LoVo (cell line): ENCODE data around the gene ST6GALNAC5.
"Not testable (repeated sequence)": the region's sequence is repeated elsewhere in the genome, so short reads cannot be mapped to it uniquely, and the experiment has no call there.

ENCODE experiments used
- DNase-seq: peaks from one replicate; pipeline ENCODE4 v3.0.0-alpha.2; 2016; ENCODE audit warnings: low spot score

The ST6GALNAC5 gene

DNA sequence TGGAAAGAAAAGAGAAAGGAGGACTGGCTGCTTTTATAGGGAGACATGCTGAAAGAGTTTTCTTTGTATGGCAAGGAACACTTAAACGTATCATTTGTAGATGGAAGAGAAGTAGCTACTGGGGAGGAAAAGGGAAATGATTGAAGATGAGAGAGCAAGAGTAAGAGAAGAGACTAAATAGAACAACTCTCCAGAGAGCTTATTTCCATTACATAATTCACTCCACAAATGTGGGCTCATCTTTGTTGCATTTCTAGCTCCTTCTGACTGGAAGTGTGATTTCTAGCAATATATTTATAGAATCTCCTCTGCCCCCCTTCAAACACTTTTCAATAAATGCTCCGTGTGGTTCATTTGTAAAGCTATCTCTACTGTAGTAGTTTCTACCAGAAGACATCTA lies 71.0 kb downstream of the ST6GALNAC5 start:
- no peak for DNase-seq

DNA sequence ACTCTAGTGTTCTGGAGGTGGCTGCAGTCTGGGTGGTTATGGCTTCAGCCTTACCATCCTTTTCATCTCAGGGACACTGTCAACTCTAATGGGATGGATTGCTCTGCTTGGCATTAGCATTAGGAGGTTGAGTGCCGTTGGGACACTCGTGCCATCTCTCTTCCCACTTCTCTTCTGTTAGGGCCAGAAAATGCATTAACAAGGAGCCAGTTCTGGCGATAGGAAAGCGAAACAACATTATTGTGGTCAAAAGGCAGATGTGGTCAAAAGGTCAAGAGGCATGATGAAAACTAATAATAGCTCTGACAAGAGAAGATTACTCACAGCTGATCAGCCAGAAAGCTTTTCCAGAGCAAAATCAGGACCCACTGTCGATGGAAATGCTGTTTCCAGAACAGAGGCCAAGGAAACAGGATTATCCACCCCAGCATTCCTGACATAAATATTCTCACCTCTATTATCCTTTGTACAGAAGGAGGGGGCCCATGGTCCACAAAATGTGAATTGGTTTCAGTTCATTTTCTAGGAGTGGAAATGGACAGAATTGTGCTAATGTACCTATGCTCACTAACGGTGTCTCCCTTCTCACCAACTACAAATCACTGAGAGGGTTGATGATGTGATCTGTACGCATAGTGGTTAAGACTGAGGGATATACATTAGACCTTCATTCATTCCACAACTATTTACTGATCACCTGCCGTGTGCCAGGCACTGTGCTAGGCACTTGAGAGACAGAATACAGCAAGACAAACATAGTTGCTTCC lies 72.0 kb downstream of the ST6GALNAC5 start:
- DNase-seq = no peak

DNA sequence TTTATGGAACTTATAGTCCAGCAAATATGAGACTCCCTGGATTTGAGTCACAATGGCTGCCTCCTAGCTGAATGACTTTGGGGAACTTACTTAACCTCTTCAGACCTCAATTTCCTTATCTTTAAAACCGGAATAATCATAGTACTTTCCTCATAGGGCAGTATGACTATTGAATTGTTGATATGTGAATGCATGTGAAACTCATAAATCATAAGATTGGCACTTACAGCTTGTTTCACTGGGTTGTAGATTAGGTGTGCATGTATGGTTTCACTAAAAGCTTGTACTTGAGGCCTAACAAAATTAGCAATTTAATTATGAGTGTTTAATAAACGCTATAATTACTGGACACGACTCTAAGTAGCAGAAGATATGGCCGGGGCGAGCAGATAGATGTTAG lies 72.5 kb downstream of the ST6GALNAC5 start:
- DNase-seq = no peak

DNA sequence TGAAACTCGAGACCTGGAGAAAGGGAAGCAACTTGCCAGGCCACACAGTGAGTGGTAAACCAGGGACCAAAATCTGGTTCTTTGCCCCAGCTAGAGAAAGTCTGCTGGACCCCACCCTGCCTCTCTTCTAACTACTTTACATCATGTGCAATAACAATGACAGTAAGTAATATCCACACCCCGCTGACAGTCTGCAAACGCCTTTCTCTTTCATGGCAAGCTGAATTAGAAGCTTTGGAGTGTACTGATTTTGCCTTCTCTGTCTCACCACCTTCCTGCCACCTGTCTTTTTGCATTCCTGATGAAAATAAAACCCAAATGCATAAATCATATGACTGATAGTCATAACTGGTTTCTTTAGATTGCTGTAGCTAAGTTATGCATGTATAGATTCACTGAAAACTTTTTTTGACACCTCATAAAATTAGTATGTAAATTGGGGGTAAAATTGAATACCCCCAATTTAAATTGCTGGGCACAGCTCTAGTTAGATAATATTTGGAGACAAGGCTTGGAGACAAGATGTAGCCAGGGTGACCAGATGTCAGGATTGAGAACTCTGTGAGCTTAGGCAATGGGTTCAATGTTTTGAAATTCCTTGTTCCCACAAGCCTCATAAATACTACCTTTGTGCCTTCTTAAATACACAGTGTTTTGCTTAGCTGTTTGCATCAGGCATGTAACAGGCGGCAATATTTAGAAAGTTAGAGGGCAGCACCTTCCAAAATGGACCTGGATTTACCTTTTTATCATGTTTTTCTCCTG lies 73.5 kb downstream of the ST6GALNAC5 start:
- no peak for DNase-seq

DNA sequence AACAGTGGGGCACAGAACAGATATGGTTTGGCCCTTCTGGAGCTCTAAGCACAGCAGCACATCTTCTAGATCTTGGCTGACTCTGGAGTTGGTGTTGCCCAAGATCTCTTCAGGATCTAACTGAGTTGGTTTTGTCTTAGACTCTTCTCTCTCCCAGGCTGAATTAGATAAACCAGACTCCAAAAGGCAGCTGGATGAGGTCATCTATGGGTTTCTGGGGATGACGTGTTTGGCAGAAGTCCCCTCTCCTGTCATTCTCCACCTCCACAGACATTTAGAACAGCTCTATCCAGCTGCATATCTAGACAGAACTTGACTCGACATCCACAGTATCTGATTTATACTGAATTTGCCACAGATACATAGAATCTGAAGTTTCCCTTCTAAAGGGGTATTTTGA lies 75.3 kb downstream of the ST6GALNAC5 start:
- no peak for DNase-seq

DNA sequence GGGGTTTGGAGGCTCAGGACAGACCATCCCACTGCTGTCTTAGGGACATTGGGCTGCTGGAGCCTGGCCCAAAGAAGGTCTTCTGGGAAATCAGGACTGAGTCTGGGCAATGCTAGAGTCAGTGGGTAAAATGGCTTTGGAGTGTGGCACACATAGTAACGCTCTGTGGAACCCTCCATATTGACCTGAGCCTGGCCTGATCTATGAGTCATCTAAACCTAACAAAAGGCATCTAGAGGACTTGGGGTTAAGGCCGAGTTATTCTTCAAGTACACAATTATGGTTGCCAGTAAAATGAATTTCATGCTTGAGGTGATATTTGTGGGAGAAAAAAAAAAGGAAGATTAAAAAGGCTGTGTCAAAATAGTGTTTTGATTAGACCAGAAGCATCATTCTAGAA lies 77.7 kb downstream of the ST6GALNAC5 start:
- DNase-seq = no peak

DNA sequence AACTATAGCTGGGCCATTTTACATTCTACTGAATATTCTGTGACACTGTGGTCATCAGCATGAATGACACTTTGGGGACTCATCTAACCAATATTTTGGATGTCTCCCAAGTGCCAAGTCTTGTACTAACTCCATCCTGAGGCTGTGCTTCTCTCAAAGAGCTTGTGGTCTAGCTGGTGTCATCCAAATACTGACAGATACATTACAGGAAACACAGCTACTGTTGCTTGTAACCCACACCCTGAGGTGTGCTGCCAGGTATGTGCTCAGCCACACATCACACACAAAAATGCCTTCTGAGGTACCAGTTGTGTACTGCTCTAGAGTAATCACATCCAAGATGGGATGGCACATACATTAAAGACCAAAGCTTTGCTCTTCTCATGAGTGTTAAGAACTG lies 81.6 kb downstream of the ST6GALNAC5 start:
- no peak for DNase-seq

DNA sequence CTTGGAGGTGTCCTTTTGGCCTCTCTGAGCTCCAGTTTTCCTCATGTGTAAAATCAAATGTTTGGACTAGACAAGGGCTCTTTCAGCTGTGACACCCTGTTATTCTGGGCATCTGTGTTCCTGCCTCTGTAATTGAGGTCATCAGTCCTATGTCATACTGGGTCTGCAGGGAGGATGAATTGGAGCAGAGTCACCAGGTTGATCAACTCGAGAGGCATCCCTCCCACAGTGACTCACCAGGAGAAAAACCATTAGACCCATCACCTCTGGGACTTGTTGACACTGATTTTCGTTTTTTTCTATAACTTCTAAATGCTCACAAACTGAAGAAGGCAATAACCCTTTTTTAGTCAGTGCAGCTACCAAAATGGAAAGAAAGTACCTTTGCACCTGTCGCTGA lies 82.2 kb downstream of the ST6GALNAC5 start:
- DNase-seq = no peak

DNA sequence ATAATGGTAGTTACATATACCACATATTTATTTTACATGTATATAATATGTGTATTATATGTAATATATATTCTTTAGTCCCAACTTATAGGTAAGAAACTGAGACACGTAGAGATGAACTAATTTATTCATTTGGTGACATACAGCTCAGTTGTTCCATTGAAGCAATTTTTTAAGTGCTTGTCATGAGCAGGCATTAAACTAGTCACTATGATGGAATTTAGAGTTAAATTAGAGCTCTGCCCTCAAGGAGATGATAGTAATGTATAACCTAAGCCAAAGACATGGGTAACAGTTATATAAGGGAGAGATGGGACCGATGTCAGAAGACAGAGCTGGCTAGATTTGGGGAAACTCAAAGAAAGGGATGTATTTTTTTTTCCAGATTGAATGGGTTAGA lies 83.0 kb downstream of the ST6GALNAC5 start:
- DNase-seq = no peak

DNA sequence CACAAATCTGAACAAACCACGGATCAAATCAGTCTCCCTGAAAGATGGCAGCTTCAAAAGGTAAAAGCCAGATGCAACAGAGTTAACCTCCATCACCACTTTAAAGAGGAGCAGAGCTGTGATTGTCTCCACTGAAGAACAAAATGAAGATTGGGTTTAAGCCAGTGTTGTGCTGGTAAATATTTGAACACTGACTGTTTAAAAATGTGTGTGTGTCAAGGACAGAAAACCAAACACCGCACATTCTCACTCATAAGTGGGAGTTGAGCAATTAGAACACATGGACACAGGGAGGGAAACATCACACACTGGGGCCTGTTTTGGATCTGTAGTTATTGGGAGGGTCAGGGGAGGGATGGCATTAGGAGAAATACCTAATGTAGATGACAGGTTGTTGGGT lies 83.9 kb downstream of the ST6GALNAC5 start:
- DNase-seq = no peak

DNA sequence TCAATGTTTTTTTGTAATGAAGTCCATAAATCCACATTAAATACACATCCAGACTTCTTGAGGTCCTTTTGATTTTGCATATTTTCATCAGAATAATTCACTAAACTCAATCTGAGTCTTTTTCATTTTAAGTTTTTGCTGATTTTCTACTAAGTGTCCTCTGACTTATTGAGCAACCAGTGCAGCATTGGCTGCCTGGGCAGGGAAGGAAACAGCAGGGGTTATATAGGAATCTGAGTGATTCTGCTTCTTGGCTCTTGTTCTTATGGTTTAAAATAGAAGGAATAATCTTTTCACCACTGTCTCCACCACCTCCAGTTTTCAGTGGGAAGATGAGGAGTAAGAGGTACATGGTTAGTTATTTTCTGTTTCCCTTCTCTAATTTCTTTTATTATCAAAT lies 88.4 kb downstream of the ST6GALNAC5 start:
- DNase-seq = no peak

DNA sequence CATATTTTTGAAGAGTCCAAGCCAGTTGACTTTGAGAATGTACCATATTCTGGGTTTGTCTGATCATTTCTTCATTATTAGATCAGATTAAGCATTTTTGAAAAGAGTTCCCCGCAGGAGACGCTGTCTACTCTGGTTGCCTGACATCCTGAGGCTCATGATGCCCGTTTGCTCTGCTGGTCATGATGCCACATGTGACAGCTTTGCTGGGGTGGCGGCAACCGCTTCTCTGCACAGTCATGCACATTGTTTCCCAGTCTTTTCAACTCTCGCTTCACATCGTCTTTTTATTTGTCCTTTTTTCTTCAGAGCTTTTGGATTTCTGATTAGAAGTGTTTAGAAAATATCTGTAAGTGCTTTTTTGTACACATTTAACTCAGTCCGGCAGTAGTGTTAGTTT lies 90.7 kb downstream of the ST6GALNAC5 start:
- no peak for DNase-seq

DNA sequence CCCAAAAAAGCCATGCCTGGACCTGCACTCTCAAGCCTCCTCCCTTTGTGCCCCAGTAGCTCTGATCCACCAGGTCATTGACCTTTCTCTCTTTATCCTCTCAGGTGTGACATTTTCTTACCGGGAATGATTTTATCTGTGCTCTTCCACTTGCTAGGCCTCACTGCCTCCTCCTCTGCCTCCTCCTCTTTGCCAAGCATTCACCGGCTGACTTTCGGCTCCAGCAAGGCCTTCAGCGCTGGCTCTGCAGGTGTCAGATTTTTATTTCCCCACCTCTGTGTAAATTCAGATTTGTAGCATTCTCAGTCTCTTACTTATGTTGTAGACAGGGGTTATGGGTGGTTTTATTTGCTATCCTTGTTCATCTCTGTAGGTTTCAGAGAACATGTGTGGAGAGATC lies 91.5 kb downstream of the ST6GALNAC5 start:
- DNase-seq = no peak

DNA sequence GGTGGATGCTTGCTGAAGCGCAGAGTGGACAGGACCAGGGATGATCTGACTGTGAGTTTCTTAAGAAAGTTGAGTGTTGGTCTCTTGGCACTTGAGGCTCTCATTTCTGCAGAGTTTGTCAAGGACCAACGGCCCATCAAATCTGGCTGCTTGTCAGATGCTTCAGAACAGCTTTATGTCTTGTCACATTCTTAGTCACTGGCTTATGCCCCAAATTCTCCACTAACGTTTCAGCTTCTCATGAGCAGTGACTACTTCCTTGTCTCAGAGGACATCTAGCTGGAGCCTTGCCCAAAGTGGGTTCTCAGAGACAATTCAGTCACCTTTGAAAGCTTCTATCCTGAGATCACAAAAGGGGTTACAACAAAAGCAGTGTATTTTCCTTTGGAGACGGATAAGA lies 92.3 kb downstream of the ST6GALNAC5 start:
- DNase-seq = no peak

DNA sequence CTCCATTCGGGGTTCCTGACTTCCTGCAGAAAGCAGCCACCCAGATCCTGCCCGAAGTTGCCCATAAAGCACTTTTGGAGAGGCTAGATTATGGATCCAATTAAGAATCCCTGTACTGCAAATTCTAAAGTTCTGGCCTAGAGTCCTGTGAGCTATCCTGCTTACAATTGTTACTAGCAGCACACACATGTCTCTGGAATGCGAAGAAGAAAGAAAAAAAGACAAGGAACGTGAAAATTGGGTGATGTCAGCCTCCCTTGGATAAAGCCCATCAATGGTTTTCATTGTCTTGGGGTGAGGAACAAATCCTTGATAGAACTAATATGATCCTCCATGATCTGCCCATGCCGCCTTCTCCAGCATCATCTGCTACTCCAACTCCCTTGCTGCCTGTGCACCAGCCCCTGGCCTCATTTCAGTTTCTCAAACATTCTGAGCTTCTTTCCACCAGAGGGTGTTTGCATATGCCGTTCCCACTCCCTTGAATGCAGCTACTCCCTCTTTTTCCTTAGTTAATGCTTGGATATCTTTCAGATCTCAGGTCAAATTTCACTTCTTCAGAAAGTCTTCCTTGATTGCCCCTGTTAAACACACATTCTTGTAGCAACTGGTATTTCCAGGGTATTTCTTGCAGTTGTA lies 94.0 kb downstream of the ST6GALNAC5 start:
- no peak for DNase-seq

DNA sequence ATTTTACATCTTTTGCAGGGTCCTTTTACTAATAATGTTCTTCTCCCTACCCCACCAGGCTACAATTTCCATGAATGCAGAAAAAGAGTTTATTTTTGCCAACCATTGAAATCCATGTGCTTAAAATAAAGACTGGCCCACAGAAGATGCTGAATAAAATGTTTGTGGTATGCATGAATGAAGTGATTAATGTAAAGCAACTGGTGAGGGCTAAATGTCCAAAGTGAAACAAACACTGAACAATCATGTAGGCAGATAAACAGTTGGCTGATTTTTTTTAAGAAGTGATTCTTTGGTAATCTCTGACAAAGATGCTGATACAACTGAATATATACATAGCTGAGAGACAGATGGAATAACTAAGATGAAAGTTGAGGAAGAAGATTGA lies 94.5 kb downstream of the ST6GALNAC5 start:
- no peak for DNase-seq

DNA sequence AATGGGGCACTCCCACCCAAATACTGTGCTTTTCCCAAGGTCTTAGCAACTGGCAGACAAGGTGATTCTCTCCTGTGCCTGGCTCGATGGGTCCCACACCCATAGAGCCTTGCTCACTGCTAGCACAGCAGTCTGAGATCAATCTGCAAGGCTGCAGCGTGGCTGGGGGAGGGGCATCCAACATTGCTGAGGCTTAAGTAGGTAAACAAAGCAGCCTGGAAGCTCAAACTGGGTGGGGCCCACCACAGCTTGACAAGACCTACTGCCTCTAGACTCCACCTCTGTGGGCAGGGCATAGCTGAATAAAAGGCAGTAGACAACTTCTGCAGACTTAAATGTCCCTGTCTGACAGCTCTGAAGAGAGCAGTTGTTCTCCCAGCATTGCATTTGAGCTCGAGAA lies 114.0 kb downstream of the ST6GALNAC5 start:
- not testable (repeated sequence) for DNase-seq

DNA sequence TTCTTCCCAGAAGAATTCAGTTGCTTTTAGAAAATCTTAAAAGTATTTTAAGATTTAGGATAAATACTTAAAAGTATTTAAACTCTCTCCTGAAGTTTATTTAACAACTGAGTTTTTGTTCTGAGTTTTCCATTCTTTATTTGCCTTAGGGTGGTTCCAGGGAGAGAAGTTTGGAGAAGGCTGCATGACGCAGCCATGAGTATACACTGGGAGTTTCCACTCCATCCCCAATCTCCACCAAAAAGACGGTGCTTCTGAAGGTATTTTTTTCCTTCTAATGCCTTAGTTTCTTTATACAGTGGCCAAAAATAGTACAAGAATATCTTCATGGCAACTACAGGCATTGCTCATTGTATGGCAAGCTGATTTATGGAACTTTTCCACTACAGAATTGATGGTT lies 122.7 kb downstream of the ST6GALNAC5 start:
- no peak for DNase-seq

DNA sequence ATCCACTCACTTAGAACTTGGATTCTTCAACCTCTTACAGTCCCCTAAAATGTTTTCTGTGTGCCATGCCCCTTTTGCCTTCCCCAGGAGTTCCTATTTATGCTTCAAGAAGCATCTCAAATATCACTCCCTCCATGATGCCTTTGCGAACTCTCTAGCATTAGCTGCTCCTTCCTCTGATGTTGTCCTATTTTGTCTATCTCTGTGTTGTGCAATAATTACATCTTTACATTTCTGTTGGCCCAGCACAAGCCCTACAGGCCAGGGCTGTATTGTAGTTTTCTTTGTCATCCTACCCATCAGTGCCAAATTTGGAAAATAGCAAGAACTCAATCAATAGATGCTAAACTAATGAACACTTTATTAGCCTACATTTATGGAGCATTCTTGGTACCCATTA lies 125.8 kb downstream of the ST6GALNAC5 start:
- DNase-seq = no peak

DNA sequence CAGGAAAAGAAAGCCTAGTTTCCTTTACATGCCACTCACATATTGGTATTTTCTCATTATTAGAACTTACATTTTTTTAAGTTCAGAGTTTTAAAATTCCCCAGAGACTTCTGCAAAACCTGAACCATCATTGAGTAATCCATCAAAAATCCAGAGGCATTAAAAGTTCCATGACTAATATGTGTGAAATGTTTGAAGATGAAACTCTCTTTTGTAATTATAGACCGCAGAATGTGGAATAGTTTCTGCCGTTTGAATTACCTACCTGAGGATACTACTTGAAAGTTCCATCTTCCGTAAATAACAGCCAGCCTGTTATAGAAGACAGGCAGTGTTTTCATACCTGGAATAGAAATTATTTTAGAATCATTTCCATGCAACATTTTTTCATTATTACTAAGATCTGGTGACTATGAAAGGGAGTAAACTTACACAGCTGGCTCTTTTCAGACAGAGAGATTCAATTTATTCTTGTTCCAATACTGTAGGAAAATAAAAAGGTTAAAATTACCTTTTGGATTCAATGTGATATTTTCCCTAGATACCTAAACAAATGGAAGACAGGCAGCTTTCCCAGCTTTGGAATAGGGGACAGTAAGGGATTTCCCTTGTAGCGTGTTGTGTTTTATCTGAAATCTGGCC lies 131.4 kb downstream of the ST6GALNAC5 start:
- DNase-seq = peak; percentile 47

DNA sequence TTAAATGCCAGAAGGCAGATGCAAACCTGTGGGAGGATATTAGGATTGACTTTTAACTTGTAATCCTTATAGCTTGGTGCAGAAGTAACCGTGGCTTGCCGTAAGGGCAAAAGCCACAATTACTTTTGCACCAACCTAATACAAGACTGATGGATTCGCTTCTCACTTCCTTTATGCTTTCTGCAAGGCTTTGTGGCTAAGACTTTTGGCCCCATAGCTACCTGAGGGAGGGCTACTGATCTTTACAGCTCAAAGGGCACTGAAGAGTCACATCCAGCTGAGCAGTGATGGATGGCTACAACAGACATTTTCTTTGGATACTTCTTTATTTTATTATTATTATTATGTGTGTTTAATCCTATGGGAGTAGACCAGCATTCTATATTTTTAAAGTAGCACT lies 140.4 kb downstream of the ST6GALNAC5 start:
- no peak for DNase-seq

DNA sequence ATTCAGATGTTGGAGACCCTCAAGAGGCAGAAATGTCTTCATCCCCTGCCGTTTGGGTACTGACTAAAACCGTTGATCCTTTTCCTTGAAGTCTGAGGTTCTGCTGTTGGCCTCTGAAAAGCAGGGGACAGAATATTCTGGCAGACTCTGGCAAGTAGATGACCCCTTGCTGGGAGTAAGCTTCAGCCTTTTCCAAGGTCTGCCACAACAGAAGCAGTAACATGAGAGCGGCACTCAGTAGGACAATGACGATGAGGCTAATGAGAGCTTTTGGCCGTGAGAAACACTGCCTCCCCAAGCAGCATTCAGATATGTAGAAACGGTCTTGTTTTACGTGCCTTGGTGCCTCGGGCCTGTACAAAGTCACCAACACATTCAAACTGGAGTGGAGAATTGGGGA lies 143.7 kb downstream of the ST6GALNAC5 start:
- no peak for DNase-seq

DNA sequence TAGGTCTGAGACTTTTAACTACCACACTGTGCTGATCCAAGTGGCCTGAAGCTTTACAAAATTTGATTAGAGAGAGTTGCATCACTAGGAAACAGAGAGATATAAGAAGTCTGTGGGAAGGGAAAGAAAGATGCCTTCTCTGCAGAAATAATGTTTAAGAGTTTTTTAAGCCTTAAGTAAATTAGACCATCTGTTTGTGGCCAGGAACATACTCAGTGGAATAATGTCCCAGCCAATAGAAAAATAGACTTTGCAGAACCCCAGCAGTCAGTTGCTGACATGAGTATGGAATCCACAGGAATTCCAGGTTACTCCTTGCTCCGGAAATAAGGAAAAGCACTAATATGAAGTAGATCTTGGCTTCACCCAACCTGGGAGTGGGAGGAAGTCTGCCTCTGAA lies 144.8 kb downstream of the ST6GALNAC5 start:
- DNase-seq = no peak
